ENCODE data around the gene FRAS1. TPM values are rescaled to one million over a fixed set of nuclear protein-coding genes. Genes with fewer than 3 reads are reported as not detected.

The FRAS1 gene
- total and polyA plus RNA-seq, 2 of the 8 experiments (the other 6 are each of a cell fraction or from before 2014, with no cell fraction given), result 38.5 to 109 TPM

- TF ChIP-seq KDM5A (IDR thresholded peaks at IDR 0.05; ENCODE audit: low read length) (no peak), YY1 (IDR thresholded peaks at IDR 0.05; ENCODE audit: low read depth, low read length) (no peak), CBX8 (IDR thresholded peaks at IDR 0.05; ENCODE audit: borderline replicate concordance, low read depth, low read length) (no peak), GTF2F1 (IDR thresholded peaks at IDR 0.05; ENCODE audit: borderline replicate concordance, low read depth, low read length) (no peak), POU5F1 (IDR thresholded peaks at IDR 0.05; ENCODE audit: low read depth, low read length) (no peak), RBBP5 (IDR thresholded peaks at IDR 0.05; ENCODE audit: borderline replicate concordance, low read depth, low read length) (no peak), TAF7 (optimal IDR thresholded peaks at IDR 0.05; ENCODE audit: borderline replicate concordance, low read depth, low read length) (no peak), SP2 (IDR thresholded peaks at IDR 0.05; ENCODE audit: low read length) (no peak), EZH2 (IDR thresholded peaks at IDR 0.05; ENCODE audit: low read depth, low read length, severe bottlenecking) (no peak), E2F6 (IDR thresholded peaks at IDR 0.05) (no peak)
Observed at GRCh38 chr4:78312989-78313753, 256.0 kb downstream of the FRAS1 start (continued).

All from H1 (cell line).